Sigmoid colon (tissue), 7 donors: ENCODE results near the gene NME3. TPM values are rescaled to one million over a fixed set of nuclear protein-coding genes. Genes with fewer than 3 reads are reported as not detected.

Experiments used
- DNase-seq: peaks from one replicate; pipeline ENCODE4 v3.0.0-alpha.2; 2019
- H3K27ac ChIP-seq, 4 donors: fragments of 200-600 bp; sonication (generic); one replicate each; pipeline ENCODE4 v1.5.1; 2016 to 2019; ENCODE audit warnings: mild to moderate bottlenecking in 1 of 4
- H3K27me3 ChIP-seq, 3 donors: fragments of 200-600 bp; sonication (generic); one replicate each; pipeline ENCODE4 v1.5.1; 2019; ENCODE audit warnings: mild to moderate bottlenecking in 1 of 3
- H3K36me3 ChIP-seq, 4 donors: fragments of 200-600 bp; sonication (generic); one replicate each; pipeline ENCODE4 v1.5.1; 2016 to 2019
- H3K4me1 ChIP-seq, 4 donors: fragments of 200-600 bp; sonication (generic); one replicate each; pipeline ENCODE4 v1.5.1; 2017 to 2019
- H3K4me3 ChIP-seq, 4 donors: fragments of 200-600 bp; sonication (generic); one replicate each; pipeline ENCODE4 v1.5.1; 2017 to 2019; ENCODE audit warnings: mild to moderate bottlenecking in 2 of 4, moderate library complexity in 1 of 4
- H3K9me3 ChIP-seq, 4 donors: fragments of 200-600 bp in 3 of 4; sonication (generic) in 3 of 4; one replicate each; pipeline versions ENCODE4 v1.5.1 to v1.6.1; 2013 to 2019
- EP300 ChIP-seq, 4 donors: sonication (generic); formaldehyde crosslinking; IDR thresholded peaks; one replicate each; pipeline ENCODE4 v1.6.1; 2017; ENCODE audit warnings: antibody characterized with exemption in 4 of 4
- POLR2A ChIP-seq, 2 donors: fragments of 450-650 bp; IDR thresholded peaks; one replicate each; pipeline ENCODE4 v1.6.1; 2016; ENCODE audit warnings: antibody characterized with exemption in 2 of 2, mild to moderate bottlenecking in 2 of 2, moderate library complexity in 2 of 2
- POLR2AphosphoS5 ChIP-seq, 4 donors: sonication (generic); formaldehyde crosslinking; IDR thresholded peaks; one replicate each; pipeline ENCODE4 v1.6.1; 2017; ENCODE audit warnings: antibody characterized with exemption in 4 of 4
- WGBS, 2 donors: extraction: QIAGEN DNeasy Blood & Tissue Kit; methylation state at CpG; one replicate each; pipeline ENCODE4 v1.1.7; 2013; 5-methylcytosine and 5-hydroxymethylcytosine counted together
- intact Hi-C: fragments of 100-400 bp; cut with DNase I; formaldehyde crosslinking; loops from one replicate; pipeline ENCODE4 v1.15.1; 2023
- polyA plus RNA-seq, 3 donors: library from polyadenylated mRNA; stranded (reverse); fragments of 200-250 nt; gene quantifications; one replicate each; pipeline ENCODE4 v1.2.3, GENCODE V29; 2013
- total RNA-seq, 4 donors: library from RNA; depleted of rRNA; stranded (reverse); fragments of >200 nt; gene quantifications; one replicate each; pipeline ENCODE4 v1.1.0, GENCODE V29; 2016
- TF ChIP-seq, protein P1 (sequence below), 4 experiments: fragments of 450-650 bp in 3 of 4; fragments of 200-600 bp in 1 of 4; IDR thresholded peaks; one replicate each; pipeline ENCODE4 v1.5.1; 2016 to 2019; ENCODE audit warnings: antibody characterized with exemption in 4 of 4, mild to moderate bottlenecking in 3 of 4, moderate library complexity in 2 of 4
- donor health status: healthy with polysubstance abuse.
- donor health status: Bipolar disorder and iron deficiency.
- donor health status: healthy.

Gene NME3
- total and polyA plus RNA-seq, 7 donors, result 32.4 to 152 (median 87.8) TPM

- 93 to 96% methylated on average over 15 of the region's 15 CpGs for WGBS, 2 donors
- TF ChIP-seq POLR2AphosphoS5 (IDR thresholded peaks at IDR 0.05), result no peak
- no peak for TF ChIP-seq POLR2A (IDR thresholded peaks at IDR 0.05)
- TF ChIP-seq EP300 (IDR thresholded peaks at IDR 0.05), result no peak
- TF ChIP-seq, protein P1, sequence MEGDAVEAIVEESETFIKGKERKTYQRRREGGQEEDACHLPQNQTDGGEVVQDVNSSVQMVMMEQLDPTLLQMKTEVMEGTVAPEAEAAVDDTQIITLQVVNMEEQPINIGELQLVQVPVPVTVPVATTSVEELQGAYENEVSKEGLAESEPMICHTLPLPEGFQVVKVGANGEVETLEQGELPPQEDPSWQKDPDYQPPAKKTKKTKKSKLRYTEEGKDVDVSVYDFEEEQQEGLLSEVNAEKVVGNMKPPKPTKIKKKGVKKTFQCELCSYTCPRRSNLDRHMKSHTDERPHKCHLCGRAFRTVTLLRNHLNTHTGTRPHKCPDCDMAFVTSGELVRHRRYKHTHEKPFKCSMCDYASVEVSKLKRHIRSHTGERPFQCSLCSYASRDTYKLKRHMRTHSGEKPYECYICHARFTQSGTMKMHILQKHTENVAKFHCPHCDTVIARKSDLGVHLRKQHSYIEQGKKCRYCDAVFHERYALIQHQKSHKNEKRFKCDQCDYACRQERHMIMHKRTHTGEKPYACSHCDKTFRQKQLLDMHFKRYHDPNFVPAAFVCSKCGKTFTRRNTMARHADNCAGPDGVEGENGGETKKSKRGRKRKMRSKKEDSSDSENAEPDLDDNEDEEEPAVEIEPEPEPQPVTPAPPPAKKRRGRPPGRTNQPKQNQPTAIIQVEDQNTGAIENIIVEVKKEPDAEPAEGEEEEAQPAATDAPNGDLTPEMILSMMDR (IDR thresholded peaks at IDR 0.05), result no peak
- Histone ChIP-seq H3K9me3 (no peaks in the 10 kb centered on the region), H3K27ac (no peak overlapping the region), H3K27me3 (no peaks in the 10 kb centered on the region), H3K36me3 (peaks cover 30 to 81% (median 54%) of the 10 kb centered on the region in 4 donors), H3K4me3 (no peak overlapping the region), H3K4me1 (no peaks in the 10 kb centered on the region)
- intact Hi-C loops, result no loop called here
- no peak for DNase-seq
Observed at GRCh38 chr16:1760911-1761310, 10.4 kb downstream of the NME3 start.

- Histone ChIP-seq H3K4me1 (no peaks in the 10 kb centered on the region), H3K4me3 (no peak overlapping the region), H3K9me3 (no peaks in the 10 kb centered on the region), H3K27ac (no peak overlapping the region), H3K36me3 (peaks cover 19 to 73% (median 45%) of the 10 kb centered on the region in 4 donors), H3K27me3 (no peaks in the 10 kb centered on the region)
- intact Hi-C loops, result no loop called here
- no peak for DNase-seq
- WGBS, 2 donors, result 93% methylated on average over 21 of the region's 21 CpGs
- no peak for TF ChIP-seq POLR2AphosphoS5 (IDR thresholded peaks at IDR 0.05)
- TF ChIP-seq POLR2A (IDR thresholded peaks at IDR 0.05), result no peak
- TF ChIP-seq, protein P1 (IDR thresholded peaks at IDR 0.05), result no peak
- no peak for TF ChIP-seq EP300 (IDR thresholded peaks at IDR 0.05)
Observed at GRCh38 chr16:1759511-1759910, 11.8 kb downstream of the NME3 start.

GRCh38 chr16:1758923-1759322 lies 12.4 kb downstream of the NME3 start:
- WGBS, 2 donors, result 92 to 94% methylated on average over 18 of the region's 18 CpGs
- H3K27me3 ChIP-seq, result no peaks in the 10 kb centered on the region
- H3K9me3 ChIP-seq, result no peaks in the 10 kb centered on the region
- TF ChIP-seq POLR2A (IDR thresholded peaks at IDR 0.05), result no peak
- TF ChIP-seq, protein P1 (IDR thresholded peaks at IDR 0.05), result no peak
- H3K27ac ChIP-seq, result no peak overlapping the region
- H3K4me1 ChIP-seq, result no peaks in the 10 kb centered on the region
- peaks cover 13 to 73% (median 42%) of the 10 kb centered on the region in 4 donors for H3K36me3 ChIP-seq
- DNase-seq, result no peak
- no peak overlapping the region for H3K4me3 ChIP-seq
- intact Hi-C loops, result no loop called here

GRCh38 chr16:1757714-1758461 lies 13.5 kb downstream of the NME3 start:
- H3K4me3 ChIP-seq, result no peak overlapping the region
- intact Hi-C loops, result no loop called here
- no peak for TF ChIP-seq EP300 (IDR thresholded peaks at IDR 0.05)
- TF ChIP-seq POLR2AphosphoS5 (IDR thresholded peaks at IDR 0.05), result no peak
- TF ChIP-seq, protein P1 (IDR thresholded peaks at IDR 0.05), result no peak
- no peak for TF ChIP-seq POLR2A (IDR thresholded peaks at IDR 0.05)
- DNase-seq, result no peak
- H3K9me3 ChIP-seq, result no peaks in the 10 kb centered on the region
- H3K27ac ChIP-seq, result no peak overlapping the region
- no peaks in the 10 kb centered on the region for H3K27me3 ChIP-seq
- WGBS, 2 donors, result 26 to 78% methylated on average over 37 of the region's 37 CpGs
- H3K4me1 ChIP-seq, result no peaks in the 10 kb centered on the region
- H3K36me3 ChIP-seq, result peaks cover 11 to 70% (median 41%) of the 10 kb centered on the region in 4 donors

- TF ChIP-seq EP300 (IDR thresholded peaks at IDR 0.05) (no peak), POLR2A (IDR thresholded peaks at IDR 0.05) (no peak), POLR2AphosphoS5 (IDR thresholded peaks at IDR 0.05) (no peak)
- TF ChIP-seq, protein P1 (IDR thresholded peaks at IDR 0.05), result no peak
- Histone ChIP-seq H3K4me1 (no peaks in the 10 kb centered on the region), H3K36me3 (peaks cover 24 to 75% (median 40%) of the 10 kb centered on the region in 4 donors), H3K27me3 (no peaks in the 10 kb centered on the region), H3K9me3 (no peaks in the 10 kb centered on the region), H3K4me3 (no peak overlapping the region), H3K27ac (no peak overlapping the region)
- WGBS, 2 donors, result 95 to 96% methylated on average over 12 of the region's 12 CpGs
- intact Hi-C loops, result no loop called here
- DNase-seq, result no peak
Observed at GRCh38 chr16:1754204-1754603, 17.1 kb downstream of the NME3 start.
